ENCODE measurements around the gene PDHB. TPM values are rescaled to one million over a fixed set of nuclear protein-coding genes. Genes with fewer than 3 reads are reported as not detected.

Gene PDHB
- total RNA-seq, 1 donor from 2014 or later, result 67.3 TPM

GRCh38 chr3:58408906-58409305 lies 24.7 kb downstream of the PDHB start:
- intact Hi-C loops (cut with micrococcal nuclease), result no loop called here
- Mint-ChIP-seq H3K4me3 (no peak overlapping the region), H3K9me3 (no peaks in the 10 kb centered on the region), H3K27ac (peak overlapping the region; percentile 6), H3K36me3 (ENCODE audit: low read depth) (peaks cover 79% of the 10 kb centered on the region), H3K27me3 (no peaks in the 10 kb centered on the region), H3K4me1 (peaks cover 55% of the 10 kb centered on the region)
- ChIA-PET CTCF (interaction anchor here (0.7 to 1.9 kb wide), 5 partner anchors 53 to 103 kb away, joined by 3 to 4 read pairs (median 3); partner anchors contain the start of genes HTD2 and RPP14), POLR2A (interaction anchor here (1.0 to 1.1 kb wide), 2 partner anchors 53 to 74 kb away, joined by 4 read pairs; no protein-coding TSS in a partner anchor)
- DNase-seq (no peak), ATAC-seq (ENCODE audit: low read depth) (peak; percentile 44)
- no peak for TF ChIP-seq CTCF (IDR thresholded peaks at IDR 0.05)

- Mint-ChIP-seq H3K4me3 (no peak overlapping the region), H3K36me3 (ENCODE audit: low read depth) (peaks cover 60% of the 10 kb centered on the region), H3K4me1 (peaks cover 59% of the 10 kb centered on the region), H3K27ac (peak overlapping the region; percentile 68), H3K9me3 (no peaks in the 10 kb centered on the region), H3K27me3 (no peaks in the 10 kb centered on the region)
- intact Hi-C loops (cut with micrococcal nuclease), result loop anchor here (2.0 kb wide), 1 partner anchor 14 kb away; no protein-coding TSS in a partner anchor
- ChIA-PET POLR2A (interaction anchor here (1.8 kb wide), 1 partner anchor 54 kb away, joined by 5 read pairs; no protein-coding TSS in a partner anchor), CTCF (interaction anchor here (0.7 to 3.0 kb wide), 3 partner anchors 9 to 16 kb away, joined by 3 to 8 read pairs (median 3); no protein-coding TSS in a partner anchor)
- ATAC-seq (ENCODE audit: low read depth) (peak; percentile 48), DNase-seq (no peak)
- TF ChIP-seq CTCF (IDR thresholded peaks at IDR 0.05), result no peak
These were observed 29.2 kb downstream of the PDHB start for GRCh38 chr3:58404396-58404795.

GRCh38 chr3:58403513-58404109 lies 30.0 kb downstream of the PDHB start:
- TF ChIP-seq CTCF (IDR thresholded peaks at IDR 0.05), result no peak
- no peak for ATAC-seq (ENCODE audit: low read depth)
- intact Hi-C loops (cut with micrococcal nuclease), result loop anchor here (2.0 kb wide), 1 partner anchor 13 kb away; no protein-coding TSS in a partner anchor
- H3K27ac Mint-ChIP-seq, result no peak overlapping the region
- peaks cover 52% of the 10 kb centered on the region for H3K4me1 Mint-ChIP-seq
- no peaks in the 10 kb centered on the region for H3K27me3 Mint-ChIP-seq
- no peak for DNase-seq
- CTCF ChIA-PET, result interaction anchor here (0.7 to 3.0 kb wide), 3 partner anchors 9 to 97 kb away, joined by 3 to 8 read pairs (median 7); partner anchors contain the start of genes HTD2 and RPP14
- H3K36me3 Mint-ChIP-seq (ENCODE audit: low read depth), result peaks cover 60% of the 10 kb centered on the region
- H3K4me3 Mint-ChIP-seq, result no peak overlapping the region
- POLR2A ChIA-PET, result interaction anchor here (1.8 kb wide), 1 partner anchor 53 kb away, joined by 5 read pairs; no protein-coding TSS in a partner anchor
- H3K9me3 Mint-ChIP-seq, result no peaks in the 10 kb centered on the region

GRCh38 chr3:58398669-58399333 lies 34.8 kb downstream of the PDHB start:
- Mint-ChIP-seq H3K4me3 (no peak overlapping the region), H3K27me3 (no peaks in the 10 kb centered on the region), H3K36me3 (ENCODE audit: low read depth) (peaks cover 77% of the 10 kb centered on the region), H3K9me3 (no peaks in the 10 kb centered on the region), H3K27ac (no peak overlapping the region), H3K4me1 (peaks cover 28% of the 10 kb centered on the region)
- ChIA-PET POLR2A (interaction anchor here (0.6 kb wide), 1 partner anchor 93 kb away, joined by 4 read pairs; no protein-coding TSS in a partner anchor), CTCF (no interaction called here)
- no peak for TF ChIP-seq CTCF (IDR thresholded peaks at IDR 0.05)
- intact Hi-C loops (cut with micrococcal nuclease), result no loop called here
- ATAC-seq (ENCODE audit: low read depth), result no peak
- DNase-seq, result no peak

GRCh38 chr3:58394339-58394738 lies 39.3 kb downstream of the PDHB start:
- no peak for DNase-seq
- ChIA-PET CTCF (no interaction called here), POLR2A (no interaction called here)
- no peak overlapping the region for H3K27ac Mint-ChIP-seq
- H3K9me3 Mint-ChIP-seq, result no peaks in the 10 kb centered on the region
- H3K27me3 Mint-ChIP-seq, result no peaks in the 10 kb centered on the region
- peaks cover 2% of the 10 kb centered on the region for H3K4me1 Mint-ChIP-seq
- intact Hi-C loops (cut with micrococcal nuclease), result no loop called here
- no peak for ATAC-seq (ENCODE audit: low read depth)
- no peak for TF ChIP-seq CTCF (IDR thresholded peaks at IDR 0.05)
- no peak overlapping the region for H3K4me3 Mint-ChIP-seq
- H3K36me3 Mint-ChIP-seq (ENCODE audit: low read depth), result peaks cover 78% of the 10 kb centered on the region

All from activated B cell treated with CpG ODN at 0.5 μM for 24 hours (primary cell).